ENCODE data around the gene CARD8. TPM values are rescaled to one million over a fixed set of nuclear protein-coding genes. Genes with fewer than 3 reads are reported as not detected.

Gene CARD8
- total and polyA plus RNA-seq, 2 of the 8 experiments (the other 6 are each of a cell fraction or from before 2014, with no cell fraction given) = 8.9 to 24.4 TPM

GRCh38 chr19:48170817-48171347, 84.8 kb downstream of the CARD8 start (continued):
- no peak for TF ChIP-seq RNF2 (IDR thresholded peaks at IDR 0.05; ENCODE audit: borderline replicate concordance, low read depth, low read length, missing control alignments, poor library complexity, severe bottlenecking)
- no peak for TF ChIP-seq BCL11A (IDR thresholded peaks at IDR 0.05; ENCODE audit: low read depth in 2 of 2, low read length in 2 of 2)
- no peak for TF ChIP-seq FOSL1 (IDR thresholded peaks at IDR 0.05; ENCODE audit: insufficient read depth, low read depth, low read length)
- TF ChIP-seq, protein P1, sequence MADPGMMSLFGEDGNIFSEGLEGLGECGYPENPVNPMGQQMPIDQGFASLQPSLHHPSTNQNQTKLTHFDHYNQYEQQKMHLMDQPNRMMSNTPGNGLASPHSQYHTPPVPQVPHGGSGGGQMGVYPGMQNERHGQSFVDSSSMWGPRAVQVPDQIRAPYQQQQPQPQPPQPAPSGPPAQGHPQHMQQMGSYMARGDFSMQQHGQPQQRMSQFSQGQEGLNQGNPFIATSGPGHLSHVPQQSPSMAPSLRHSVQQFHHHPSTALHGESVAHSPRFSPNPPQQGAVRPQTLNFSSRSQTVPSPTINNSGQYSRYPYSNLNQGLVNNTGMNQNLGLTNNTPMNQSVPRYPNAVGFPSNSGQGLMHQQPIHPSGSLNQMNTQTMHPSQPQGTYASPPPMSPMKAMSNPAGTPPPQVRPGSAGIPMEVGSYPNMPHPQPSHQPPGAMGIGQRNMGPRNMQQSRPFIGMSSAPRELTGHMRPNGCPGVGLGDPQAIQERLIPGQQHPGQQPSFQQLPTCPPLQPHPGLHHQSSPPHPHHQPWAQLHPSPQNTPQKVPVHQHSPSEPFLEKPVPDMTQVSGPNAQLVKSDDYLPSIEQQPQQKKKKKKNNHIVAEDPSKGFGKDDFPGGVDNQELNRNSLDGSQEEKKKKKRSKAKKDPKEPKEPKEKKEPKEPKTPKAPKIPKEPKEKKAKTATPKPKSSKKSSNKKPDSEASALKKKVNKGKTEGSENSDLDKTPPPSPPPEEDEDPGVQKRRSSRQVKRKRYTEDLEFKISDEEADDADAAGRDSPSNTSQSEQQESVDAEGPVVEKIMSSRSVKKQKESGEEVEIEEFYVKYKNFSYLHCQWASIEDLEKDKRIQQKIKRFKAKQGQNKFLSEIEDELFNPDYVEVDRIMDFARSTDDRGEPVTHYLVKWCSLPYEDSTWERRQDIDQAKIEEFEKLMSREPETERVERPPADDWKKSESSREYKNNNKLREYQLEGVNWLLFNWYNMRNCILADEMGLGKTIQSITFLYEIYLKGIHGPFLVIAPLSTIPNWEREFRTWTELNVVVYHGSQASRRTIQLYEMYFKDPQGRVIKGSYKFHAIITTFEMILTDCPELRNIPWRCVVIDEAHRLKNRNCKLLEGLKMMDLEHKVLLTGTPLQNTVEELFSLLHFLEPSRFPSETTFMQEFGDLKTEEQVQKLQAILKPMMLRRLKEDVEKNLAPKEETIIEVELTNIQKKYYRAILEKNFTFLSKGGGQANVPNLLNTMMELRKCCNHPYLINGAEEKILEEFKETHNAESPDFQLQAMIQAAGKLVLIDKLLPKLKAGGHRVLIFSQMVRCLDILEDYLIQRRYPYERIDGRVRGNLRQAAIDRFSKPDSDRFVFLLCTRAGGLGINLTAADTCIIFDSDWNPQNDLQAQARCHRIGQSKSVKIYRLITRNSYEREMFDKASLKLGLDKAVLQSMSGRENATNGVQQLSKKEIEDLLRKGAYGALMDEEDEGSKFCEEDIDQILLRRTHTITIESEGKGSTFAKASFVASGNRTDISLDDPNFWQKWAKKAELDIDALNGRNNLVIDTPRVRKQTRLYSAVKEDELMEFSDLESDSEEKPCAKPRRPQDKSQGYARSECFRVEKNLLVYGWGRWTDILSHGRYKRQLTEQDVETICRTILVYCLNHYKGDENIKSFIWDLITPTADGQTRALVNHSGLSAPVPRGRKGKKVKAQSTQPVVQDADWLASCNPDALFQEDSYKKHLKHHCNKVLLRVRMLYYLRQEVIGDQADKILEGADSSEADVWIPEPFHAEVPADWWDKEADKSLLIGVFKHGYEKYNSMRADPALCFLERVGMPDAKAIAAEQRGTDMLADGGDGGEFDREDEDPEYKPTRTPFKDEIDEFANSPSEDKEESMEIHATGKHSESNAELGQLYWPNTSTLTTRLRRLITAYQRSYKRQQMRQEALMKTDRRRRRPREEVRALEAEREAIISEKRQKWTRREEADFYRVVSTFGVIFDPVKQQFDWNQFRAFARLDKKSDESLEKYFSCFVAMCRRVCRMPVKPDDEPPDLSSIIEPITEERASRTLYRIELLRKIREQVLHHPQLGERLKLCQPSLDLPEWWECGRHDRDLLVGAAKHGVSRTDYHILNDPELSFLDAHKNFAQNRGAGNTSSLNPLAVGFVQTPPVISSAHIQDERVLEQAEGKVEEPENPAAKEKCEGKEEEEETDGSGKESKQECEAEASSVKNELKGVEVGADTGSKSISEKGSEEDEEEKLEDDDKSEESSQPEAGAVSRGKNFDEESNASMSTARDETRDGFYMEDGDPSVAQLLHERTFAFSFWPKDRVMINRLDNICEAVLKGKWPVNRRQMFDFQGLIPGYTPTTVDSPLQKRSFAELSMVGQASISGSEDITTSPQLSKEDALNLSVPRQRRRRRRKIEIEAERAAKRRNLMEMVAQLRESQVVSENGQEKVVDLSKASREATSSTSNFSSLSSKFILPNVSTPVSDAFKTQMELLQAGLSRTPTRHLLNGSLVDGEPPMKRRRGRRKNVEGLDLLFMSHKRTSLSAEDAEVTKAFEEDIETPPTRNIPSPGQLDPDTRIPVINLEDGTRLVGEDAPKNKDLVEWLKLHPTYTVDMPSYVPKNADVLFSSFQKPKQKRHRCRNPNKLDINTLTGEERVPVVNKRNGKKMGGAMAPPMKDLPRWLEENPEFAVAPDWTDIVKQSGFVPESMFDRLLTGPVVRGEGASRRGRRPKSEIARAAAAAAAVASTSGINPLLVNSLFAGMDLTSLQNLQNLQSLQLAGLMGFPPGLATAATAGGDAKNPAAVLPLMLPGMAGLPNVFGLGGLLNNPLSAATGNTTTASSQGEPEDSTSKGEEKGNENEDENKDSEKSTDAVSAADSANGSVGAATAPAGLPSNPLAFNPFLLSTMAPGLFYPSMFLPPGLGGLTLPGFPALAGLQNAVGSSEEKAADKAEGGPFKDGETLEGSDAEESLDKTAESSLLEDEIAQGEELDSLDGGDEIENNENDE (IDR thresholded peaks at IDR 0.05; ENCODE audit: insufficient replicate concordance, low read length) = no peak
- TF ChIP-seq, protein P2, sequence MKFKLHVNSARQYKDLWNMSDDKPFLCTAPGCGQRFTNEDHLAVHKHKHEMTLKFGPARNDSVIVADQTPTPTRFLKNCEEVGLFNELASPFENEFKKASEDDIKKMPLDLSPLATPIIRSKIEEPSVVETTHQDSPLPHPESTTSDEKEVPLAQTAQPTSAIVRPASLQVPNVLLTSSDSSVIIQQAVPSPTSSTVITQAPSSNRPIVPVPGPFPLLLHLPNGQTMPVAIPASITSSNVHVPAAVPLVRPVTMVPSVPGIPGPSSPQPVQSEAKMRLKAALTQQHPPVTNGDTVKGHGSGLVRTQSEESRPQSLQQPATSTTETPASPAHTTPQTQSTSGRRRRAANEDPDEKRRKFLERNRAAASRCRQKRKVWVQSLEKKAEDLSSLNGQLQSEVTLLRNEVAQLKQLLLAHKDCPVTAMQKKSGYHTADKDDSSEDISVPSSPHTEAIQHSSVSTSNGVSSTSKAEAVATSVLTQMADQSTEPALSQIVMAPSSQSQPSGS (IDR thresholded peaks at IDR 0.05; ENCODE audit: low read length) = no peak
- no peak for TF ChIP-seq CEBPB (IDR thresholded peaks at IDR 0.05; ENCODE audit: low read depth, low read length)

Measured in H1 (cell line).